ENCODE data around the gene NDUFS7.
A peak's percentile ranks its signal among the peaks of the same experiment; 100 is the strongest.
"Not testable (repeated sequence)": the region's sequence is repeated elsewhere in the genome, so short reads cannot be mapped to it uniquely, and the experiment has no call there.

The NDUFS7 gene

DNA sequence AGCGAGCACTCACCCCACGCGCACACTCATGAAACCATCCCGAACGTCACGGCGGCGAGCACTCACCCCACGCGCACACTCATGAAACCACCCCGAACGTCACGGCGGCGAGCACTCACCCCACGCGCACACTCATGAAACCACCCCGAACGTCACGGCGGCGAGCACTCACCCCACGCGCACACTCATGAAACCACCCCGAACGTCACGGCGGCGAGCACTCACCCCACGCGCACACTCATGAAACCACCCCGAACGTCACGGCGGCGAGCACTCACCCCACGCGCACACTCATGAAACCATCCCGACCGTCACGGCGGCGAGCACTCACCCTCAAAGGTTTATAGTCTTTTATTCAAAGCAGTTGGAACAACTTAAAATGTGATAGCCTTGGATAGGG, 36.4 kb downstream of the NDUFS7 start:
- not testable (repeated sequence) for DNase-seq

DNA sequence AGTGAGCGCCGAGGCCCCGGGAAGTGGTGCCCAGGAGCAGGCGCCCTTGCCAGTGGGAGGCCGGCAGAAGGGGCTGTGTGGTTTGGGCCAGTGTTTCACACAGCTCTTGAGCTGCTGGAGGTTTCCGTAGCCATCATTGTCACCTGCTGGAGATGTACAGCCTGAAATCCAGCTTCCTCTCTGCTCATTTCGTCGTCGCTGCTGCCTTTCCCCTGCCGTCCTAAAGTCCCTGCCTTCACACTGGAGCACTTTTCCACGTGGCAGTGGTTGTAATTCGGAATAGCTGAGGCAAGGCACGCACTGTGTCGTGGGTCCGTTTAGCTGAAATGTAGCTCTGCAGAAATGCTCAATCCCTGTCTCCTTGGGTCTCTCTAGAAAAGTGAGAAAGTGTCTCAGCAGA, 36.9 kb downstream of the NDUFS7 start:
- DNase-seq = no peak

DNA sequence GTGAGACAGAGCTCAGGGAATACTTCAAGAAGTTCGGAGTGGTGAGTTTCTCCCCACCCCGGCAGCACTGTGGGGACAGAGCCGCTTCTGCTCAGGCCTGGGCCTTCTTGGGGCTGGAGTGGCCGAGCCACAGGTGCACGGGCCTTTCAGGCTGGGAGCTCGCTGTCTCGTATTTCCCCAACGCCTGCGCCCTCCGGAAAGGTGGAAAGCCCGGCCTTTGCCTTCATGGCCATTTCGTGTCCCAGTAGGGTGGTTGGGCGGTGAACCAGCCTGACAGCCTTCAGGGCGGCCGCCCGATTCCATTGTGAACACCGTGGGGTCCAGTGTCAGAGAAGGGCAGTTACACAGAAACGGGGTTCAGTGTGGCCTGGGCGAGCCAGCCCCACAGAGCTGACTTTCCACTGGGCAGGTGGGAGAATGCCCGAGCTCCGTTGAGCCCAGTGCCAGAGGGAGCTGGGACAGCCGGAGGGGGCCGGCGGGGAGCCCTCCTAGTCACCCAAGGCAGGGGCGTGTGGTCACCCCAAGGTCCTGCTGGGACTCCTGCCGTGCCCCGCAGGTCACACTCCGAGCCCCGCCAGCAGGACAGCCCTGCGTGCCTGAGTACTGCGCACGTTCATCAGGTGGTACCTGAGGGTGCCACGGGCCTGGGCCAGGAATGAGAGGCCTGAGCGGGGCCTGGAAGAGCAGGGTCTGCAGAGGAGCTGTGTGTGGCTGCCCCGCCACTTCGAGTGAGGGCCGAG, 37.7 kb downstream of the NDUFS7 start:
- no peak for DNase-seq

DNA sequence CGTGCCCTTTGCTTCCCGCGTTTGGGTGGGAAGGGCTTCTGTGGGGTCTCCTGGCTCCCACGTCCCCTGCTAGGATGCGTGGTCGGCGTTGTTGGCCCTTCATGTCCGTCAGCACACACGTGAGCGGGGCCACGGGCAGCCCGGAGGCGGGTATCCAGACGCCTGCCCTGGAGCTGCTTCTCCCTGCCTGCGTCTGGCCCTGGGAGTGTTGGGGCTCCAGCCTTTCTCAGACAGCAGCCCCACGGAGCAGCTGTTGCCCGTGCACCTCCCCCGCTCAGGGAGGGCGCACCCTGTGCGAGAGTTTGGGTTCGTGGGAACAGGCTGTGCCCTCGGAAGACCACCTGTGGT, 38.2 kb downstream of the NDUFS7 start:
- no peak for DNase-seq

DNA sequence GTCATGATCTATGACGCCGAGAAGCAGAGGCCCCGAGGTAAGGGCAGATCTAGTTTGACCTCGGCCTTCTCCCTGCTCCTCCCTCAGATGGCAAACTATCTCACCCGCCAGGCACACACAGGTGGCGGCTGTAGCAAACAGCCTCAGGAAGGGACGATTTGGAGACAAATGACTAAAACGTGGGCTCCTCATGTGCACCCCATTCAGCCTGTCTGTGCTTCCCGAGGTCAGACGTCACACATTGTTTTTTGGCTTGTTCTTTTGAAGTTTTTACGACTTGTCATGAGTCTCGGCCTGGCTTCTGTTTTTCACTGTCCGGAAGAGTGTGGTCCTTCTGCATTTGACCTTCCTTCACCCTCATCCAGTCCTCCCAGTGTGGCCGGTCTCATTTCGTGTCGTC, 38.7 kb downstream of the NDUFS7 start:
- no peak for DNase-seq

DNA sequence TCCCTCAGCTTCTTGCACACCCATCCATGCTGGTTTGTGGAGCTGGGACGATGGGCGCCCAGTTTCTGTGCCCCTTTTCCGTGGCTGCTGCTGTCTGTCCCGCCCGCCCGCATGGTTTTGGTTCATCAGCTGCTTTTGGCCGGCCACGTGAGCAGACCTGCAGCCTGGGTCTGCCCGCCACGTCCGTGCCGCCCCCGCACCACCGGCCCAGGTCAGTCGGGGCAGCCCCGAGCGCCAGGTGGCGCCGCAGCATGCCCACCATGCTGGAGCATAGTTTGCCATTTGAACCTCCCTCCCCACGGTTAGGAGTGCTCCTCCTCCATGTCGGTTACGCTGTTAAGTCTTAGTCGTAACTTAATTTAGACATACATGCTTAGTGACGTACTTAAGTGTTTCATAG, 39.2 kb downstream of the NDUFS7 start:
- DNase-seq = no peak

DNA sequence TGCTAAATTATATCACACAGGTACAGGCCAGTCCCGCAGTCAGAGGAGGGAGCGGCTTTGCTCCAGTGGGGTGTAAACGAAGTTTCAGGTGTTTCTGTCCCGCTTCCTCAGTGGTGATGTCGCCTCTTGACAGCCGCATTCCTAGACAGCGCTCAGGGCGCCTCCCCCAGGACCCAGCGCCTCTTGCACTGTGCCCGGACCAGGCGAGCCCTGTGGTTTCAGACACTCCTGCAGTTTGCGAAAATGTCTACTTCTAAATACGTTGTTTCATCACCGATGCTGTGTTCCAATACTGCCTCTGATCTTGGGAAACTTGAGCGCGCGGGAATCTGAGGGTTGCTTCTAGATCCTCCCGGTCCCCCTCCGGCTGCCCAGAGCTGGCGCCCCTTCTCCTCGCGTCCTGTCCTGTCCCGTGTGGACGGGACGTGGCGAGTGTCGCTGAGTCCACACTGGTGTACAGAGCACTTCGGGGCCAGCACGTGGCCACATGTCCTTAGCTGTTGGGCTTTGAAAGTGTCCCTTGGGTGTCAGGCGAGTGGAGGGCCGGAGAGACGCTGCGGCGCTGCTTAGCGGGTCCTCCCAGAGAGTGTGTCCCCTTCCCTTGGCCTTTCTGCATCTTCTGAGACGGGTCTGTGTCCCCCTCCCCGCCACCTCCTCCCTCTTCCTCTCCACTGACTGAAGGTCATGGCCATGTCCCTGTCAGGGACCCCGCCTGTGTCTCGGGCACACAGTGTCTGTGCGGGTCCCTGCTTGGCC, 39.9 kb downstream of the NDUFS7 start:
- DNase-seq = peak; percentile 65

DNA sequence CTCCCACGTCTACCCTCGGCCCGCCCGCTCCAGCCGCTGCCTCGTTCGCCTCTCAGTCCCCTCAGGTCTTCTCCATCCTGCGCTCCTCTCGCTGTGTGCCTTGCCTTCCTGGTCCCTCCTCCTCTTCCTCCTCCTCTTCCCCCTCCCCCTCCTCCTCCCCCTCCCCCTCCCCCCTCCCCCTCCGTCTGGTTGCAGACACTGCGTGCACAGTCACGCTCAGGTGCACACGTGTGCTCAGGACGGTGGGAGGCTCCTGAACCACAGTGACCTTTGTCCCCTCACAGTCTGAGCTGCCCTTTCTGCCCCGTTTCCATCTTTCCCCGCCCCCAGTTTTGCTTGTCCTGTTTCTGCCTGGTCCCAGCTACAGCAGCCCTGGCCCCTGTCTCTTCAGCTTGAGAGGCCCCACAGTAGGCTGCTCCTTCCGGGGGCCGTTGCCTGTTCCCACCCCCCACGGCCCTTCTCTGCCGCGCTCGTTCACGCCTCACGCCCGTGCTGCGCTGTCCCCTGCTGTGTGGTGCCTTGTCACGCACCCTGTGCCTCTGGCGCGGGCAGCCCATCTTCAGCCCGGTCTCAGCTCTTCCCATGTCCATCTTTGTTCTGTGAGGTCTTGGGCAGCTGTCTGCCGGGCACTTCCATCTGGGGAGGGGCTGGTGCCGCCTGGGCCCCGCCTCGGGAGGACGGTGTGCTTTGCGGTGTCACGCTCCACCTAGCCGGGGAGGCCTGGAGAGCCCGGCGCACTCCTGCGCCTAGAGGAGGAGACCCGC, 40.7 kb downstream of the NDUFS7 start:
- DNase-seq = peak; percentile 77

DNA sequence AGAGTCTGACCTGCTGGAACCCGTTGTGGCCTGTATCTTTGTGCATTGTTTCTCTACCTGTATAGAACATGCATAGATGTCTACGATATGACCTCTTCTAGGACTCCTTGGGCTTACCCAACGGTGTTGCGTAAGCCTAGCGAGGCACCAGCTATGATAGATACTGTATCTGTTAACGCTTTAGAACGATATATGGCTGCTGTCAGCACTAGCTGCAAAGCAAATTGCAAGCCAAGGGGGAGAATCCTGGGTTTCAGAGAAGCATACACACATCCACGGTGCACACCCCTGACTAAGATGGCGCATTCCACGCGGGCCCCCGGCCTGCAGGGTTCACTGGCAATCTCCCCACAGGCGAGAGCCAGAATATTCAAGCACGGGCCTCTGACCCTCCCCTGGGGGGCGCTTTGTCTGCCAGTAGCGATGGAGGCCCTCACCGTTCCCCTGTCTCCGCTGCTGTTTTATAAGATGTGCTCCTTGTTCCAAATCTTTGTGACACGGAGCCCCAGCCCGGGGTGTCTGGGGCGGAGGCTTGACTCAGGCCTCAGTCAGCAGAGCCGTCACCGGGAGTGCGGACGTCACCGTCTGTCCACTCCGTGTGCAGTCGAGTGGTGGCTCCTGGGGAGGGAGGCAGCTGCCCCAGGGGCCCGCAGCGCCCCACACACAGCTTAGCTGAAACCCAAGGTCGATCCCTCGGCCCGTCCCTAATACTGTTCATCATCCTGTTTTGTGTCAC, 41.6 kb downstream of the NDUFS7 start:
- DNase-seq = peak; percentile 77

DNA sequence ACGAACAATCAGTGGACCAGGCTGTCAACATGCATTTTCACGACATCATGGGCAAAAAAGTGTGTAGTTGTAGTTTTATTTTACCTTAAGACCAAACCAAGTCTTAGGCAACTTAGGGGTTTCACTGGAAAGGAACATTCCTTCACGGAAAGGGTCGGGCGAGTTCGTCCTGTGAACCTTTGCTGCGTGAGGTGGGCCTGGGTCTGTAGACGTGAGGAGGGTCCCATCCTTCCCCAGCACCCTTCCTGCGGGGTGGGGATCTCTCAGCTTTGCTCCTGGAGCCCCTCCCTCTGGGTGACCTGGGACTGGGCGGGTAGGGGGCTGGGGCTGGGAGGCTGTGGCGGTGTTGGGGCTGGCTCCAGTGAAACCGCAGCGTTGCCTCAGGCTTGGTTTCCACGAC, 42.2 kb downstream of the NDUFS7 start:
- no peak for DNase-seq

DNA sequence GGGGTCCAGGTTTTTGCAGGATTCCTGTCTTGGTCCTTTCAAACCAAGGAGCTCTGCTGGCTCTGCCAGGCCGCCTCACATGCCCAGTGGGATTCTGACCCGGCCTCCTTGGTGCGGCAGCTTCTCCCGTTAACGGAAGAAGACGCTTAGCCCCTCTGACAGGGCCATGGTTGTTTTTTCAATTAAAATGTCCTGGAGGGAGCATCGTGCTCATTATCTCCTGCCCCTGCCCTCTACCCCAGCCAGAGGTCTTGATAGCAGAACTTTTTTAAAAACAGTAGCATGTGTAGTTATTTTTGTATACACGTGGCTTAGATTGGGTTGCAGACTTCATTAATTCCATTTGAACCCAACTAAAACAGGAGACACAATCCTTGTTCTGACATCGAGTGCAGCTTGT, 43.0 kb downstream of the NDUFS7 start:
- peak; percentile 67 for DNase-seq

DNA sequence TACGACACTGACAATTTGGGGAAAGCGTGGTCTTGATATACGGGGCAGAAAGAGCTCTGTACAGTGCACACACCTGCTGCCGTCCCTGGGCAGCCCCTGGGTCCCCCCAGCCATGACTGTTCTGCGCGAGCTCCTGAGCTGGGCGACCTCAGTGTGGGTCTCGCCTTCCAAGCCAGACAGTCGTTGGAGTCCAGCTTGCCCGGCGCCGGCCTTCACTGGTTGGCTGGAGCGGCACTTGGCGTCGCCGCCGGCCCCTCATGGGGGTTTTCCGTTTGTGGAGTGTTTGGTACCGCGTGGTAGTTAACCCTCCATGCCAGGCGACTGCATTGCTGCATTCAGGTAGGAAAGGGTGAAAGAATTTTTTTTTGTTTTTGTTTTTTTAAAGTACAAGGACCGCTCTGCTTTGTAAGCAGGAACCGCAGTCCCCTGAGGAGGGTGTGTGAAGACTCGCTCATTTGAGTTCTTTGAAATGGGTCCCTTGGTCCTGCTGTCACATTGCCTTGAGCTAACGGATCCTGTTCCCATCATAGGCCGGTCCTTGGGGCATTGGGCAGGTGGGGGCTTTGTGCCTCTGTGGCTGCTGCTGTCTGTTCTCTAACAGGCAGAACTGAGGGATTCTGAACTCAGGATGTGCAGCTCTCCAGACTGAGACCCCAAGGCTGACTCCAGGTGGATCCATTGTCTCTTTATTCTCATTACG, 43.7 kb downstream of the NDUFS7 start:
- peak; percentile 83 for DNase-seq

DNA sequence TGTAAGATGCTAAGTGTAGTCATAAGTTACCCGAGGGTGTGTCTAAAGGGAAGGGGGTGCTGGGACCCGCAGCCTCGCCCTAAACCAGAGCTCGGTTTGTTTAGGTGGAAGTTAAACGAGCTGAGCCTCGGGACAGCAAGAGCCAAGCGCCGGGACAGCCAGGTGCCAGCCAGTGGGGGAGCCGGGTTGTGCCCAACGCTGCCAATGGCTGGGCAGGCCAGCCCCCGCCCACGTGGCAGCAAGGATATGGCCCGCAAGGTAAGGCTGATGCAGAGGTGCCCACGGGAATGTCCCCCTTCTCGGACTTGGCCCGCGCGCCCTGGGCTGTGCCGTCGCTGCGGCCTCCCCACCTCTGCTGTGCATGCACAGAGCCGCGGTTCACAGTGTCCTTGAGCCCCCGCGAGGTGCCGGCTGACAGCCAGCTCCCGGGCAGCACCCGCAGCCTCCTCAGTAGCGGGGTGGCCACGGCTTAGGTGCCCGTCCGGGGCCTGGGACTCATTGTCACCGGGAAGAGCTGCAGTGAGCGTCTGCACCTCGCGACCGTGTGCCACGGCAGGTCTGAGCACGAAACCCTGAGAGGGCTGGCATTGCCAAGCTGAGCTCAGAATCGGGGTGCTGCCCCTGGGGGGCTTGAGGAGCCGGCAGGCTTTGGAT, 45.2 kb downstream of the NDUFS7 start:
- peak; percentile 26 for DNase-seq

DNA sequence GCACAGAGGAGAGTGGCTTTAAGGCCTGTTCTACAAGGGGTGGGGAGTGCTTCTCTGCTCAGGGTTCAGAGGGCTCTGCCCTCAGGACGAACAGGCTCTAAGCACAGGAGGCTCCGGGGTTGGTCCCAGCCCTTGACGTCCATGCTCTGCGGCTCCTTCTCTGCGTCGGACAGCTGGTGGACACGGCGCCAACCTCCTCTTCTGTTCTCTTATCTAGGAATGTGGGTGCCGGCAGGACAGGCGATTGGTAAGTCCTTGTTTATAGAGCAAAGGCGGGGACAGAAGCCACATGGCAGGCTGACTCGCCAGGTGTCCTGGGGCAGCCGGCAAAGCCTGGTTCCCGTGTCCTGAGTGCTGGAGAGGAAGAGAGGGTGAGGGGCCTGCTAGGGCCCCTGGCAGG, 46.0 kb downstream of the NDUFS7 start:
- no peak for DNase-seq

DNA sequence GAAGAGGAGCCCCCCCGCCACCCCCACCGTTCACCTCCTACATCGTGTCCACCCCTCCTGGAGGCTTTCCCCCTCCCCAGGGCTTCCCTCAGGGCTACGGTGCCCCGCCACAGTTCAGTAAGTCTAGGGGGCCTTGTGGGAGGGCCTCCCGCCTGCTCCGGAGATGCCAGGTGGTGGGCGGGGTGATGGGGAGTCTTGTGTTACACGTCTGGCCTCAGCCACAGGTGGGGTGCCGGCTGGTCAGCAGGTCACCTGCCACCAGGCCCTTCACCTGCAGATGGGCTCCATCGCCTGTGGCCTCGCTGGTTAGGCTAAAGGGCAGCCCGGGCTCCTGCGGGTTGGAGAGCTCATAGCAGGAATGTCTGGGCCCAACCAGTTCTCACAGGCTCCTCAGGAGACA, 46.5 kb downstream of the NDUFS7 start:
- no peak for DNase-seq

DNA sequence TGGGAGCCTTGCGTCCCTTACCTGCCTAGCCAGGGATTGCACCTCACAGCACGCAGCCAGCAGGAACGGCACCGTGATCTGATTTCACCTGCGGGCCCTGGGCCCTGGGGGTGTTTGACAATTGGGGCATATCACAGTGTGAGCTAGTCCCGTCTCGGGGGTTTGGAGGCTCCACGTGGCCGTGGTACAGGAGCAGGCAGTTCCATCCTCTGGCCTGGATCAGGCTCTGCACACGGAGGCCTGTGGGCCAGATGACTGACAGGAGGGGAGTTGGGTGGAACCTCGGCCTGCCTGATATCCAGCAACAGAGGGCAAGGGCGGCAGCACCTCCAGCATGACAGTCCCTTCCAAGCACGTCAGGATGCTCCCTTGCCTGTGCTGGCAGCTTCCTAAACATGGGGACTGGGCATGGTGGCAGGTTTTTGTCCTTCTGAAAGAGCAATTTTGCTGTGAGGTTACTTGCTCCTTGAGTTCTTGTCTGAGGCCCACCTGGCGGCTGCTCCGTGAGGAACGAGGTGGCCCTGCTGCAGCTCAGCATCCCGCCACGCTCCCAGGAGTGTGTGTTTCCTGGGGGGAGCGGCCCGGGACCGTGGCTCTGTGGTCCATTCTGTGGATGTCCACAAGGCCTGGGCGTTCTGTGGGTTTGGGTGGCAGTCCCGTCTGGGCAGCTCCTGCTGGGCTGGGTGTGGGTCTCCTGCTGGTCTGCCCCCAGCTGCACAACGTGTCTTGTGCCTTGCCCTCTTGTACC, 48.2 kb downstream of the NDUFS7 start:
- no peak for DNase-seq

DNA sequence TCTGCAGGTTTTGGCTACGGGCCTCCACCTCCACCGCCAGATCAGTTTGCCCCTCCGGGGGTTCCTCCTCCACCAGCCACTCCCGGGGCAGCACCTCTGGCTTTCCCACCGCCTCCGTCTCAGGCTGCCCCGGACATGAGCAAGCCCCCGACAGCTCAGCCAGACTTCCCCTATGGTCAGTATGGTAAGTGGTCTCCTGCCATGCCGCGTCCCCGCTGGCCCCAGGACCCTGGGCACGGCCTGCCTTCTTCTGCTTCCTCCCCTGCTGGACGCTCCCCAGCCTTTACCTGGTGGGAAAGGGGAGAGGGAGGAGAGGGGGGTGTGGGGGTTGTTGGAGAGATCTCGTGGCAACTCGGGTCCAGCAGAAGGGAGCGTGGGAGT, 48.8 kb downstream of the NDUFS7 start:
- DNase-seq = no peak

DNA sequence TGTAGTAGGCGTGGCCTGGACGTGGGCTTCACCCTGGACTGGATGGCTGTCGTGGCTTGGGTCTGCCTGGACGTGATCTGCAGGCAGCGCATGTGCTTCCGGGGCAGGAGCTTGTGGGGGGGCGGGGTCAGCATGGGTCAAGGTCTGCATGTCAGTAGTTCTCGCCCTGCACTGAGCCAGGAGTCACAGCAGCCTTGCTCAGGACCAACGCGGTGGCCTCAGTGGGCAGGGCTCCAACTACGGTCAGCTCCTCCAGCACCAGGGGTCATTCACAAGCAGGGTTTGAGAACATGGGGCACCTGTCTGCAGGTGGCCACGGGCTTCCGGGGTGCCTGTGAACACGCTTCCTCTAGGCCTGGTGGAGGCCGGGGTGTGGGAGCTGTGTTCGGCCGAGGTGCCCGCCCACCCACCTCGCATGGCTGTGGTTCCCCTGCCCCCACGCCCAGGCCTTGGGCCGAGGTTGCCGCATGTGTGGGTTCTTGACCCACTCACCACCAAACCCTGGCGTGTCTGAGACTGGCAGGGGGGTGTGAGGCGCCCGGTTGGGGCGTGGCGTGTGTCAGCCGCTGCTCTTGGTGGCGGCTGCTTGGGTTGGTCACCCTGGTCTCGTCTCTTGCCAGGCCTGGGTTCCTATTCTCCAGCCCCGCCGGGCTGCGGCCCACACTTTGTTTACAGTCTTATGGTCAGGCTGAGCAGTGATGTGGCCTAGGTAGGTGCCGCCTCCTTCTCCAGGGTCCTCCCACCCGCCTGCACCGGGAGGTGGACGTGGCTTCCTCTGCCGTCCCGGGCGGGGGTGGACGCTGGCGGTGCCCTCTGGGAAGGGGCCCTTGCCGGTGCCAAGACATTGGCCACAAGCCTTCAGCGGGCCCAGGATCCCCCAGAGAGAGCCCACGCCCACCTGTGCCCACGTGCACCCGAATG, 49.7 kb downstream of the NDUFS7 start:
- DNase-seq = no peak

DNA sequence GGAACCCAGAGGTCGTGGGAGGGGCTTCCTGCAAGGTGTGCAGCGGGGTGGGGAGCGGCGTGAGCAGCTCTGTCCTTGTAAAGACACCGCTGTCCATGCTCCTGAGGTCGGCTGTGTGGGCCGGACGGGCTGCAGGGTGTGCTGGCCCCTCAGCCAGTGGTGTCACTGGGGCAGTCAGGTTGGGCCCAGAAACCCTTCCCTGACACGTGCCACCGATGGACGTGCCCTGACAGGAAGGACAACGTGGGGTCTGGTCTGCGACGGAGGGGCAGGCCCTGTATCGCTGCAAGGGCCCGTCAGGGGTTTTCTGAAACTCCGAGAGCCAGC, 50.3 kb downstream of the NDUFS7 start:
- DNase-seq = no peak

DNA sequence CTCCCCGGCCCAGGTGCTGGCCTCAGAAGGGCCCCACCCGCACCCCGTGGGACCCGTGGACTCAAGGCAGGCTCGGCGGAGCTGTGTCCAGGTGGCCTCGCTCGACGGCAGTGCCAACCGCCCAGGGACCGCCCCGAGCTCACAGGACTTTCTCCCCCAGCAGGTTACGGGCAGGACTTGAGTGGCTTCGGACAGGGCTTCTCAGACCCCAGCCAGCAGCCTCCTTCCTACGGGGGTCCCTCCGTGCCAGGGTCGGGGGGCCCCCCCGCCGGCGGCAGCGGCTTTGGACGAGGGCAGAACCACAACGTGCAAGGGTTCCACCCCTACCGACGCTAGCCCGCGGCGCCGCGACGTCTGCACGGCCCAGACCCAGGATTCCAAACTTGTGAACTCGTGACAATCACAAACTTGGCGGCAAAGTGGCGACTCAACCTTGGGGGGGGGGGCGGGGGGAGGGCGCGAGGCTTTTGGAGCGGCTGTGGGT, 50.9 kb downstream of the NDUFS7 start:
- DNase-seq = no peak

All from retina (tissue), 1 donor.